ENCODE measurements around the gene ZNF22. TPM values are rescaled to one million over a fixed set of nuclear protein-coding genes. Genes with fewer than 3 reads are reported as not detected.

The ZNF22 gene
- total RNA-seq, 1 experiment from 2014 or later: 36.9 TPM

DNA sequence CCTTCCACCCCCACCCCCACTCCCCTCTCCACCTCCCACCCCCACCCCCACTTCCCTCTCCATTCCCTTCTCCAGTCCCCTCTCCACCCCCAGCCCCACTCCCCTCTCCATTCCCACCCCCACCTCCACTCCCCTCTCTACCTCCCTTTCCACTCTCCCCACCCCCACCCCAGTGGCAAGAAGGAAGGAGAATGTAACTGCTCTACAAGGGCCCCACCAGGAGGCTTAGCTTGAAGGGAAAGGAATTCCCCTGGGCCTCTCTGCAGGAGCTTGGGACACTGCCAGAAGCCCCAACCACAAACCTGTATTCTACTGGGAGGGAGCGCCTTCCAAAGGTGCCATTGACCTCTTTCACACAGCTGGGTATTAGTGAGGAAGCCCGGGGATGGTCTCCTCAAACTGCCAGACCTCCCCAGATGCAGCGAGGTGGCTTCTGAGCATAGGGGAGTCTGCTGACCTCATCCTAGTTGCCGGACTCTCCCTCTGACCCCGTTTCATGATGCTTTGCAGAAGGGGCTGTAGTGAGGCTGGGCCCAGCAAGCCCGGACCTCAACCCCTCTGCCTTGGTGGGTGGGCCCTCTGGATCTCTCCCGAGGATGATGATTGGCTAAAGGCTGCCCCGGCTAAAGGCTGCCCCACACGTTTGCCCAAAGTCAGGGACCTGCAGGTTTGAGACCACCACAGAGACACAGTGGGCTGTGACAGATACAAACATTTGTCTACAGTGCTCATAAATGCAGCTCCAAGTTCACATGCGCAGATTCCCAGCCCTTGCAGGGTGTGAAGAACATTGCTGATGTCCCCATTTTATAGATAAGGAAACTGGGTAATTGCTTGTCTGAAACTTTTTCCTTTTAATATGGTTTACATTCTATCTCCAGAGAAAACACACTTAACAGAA, 25.0 kb upstream of the ZNF22 start:
- Histone ChIP-seq H3K56ac (ENCODE audit: insufficient read length, low read depth, low read length) (no peak overlapping the region), H3T11ph (ENCODE audit: low read length) (no peak overlapping the region), H2BK5ac (ENCODE audit: insufficient read length, low read length) (no peak overlapping the region), H3K27ac (ENCODE audit: insufficient read length, low read depth, low read length) (no peak overlapping the region), H2BK15ac (ENCODE audit: low read depth, low read length) (no peak overlapping the region), H3K23me2 (ENCODE audit: insufficient read length, low read depth, low read length, poor library complexity, severe bottlenecking) (peaks cover 4% of the 10 kb centered on the region), H2AK5ac (ENCODE audit: insufficient read length, low read length) (no peak overlapping the region), H3K27me3 (ENCODE audit: insufficient read depth, low read length) (no peaks in the 10 kb centered on the region), H3K23ac (ENCODE audit: insufficient read length, low read depth, low read length) (no peak overlapping the region), H4K5ac (ENCODE audit: insufficient read length, low read depth, low read length) (no peak overlapping the region), H2BK120ac (ENCODE audit: low read depth, low read length, poor library complexity, severe bottlenecking) (no peak overlapping the region), H4K20me1 (ENCODE audit: control insufficient read depth, insufficient read depth, insufficient read length) (no peaks in the 10 kb centered on the region), H2BK12ac (ENCODE audit: insufficient read length, low read depth, low read length) (no peak overlapping the region), H3K79me2 (ENCODE audit: insufficient read depth, low read length) (no peaks in the 10 kb centered on the region), H3K4me2 (ENCODE audit: insufficient read depth, insufficient read length, low read length) (peak overlapping the region; percentile 80), H2BK20ac (ENCODE audit: low read depth, low read length, poor library complexity, severe bottlenecking) (no peak overlapping the region), H3K4me1 (ENCODE audit: insufficient read depth, low read length) (peaks cover 16% of the 10 kb centered on the region), H4K8ac (replicated peaks; ENCODE audit: insufficient read length, low read depth, low read length) (no peak overlapping the region), H3K9ac (ENCODE audit: extremely low read depth, insufficient read length, low read length) (no peak overlapping the region), H4K91ac (ENCODE audit: insufficient read length, low read depth, low read length) (no peak overlapping the region), H3K14ac (ENCODE audit: insufficient read depth, low read length) (no peak overlapping the region; the same call in 1 of the 2 replicates), H3K79me1 (ENCODE audit: insufficient read depth, low read depth, low read length, poor library complexity, severe bottlenecking) (no peaks in the 10 kb centered on the region), H3K4ac (ENCODE audit: low read depth, low read length) (no peak overlapping the region), H3K18ac (ENCODE audit: insufficient read length, low read depth, low read length) (no peak overlapping the region), H3K9me3 (ENCODE audit: control insufficient read depth, low read depth, low read length) (no peaks in the 10 kb centered on the region), H2AFZ (ENCODE audit: low read length) (no peak overlapping the region)
- Mint-ChIP-seq H3K27me3 (ENCODE audit: low read depth) (peaks cover 7% of the 10 kb centered on the region), H3K4me3 (peak overlapping the region; percentile 44 to 46), H3K4me1 (peaks cover 68% of the 10 kb centered on the region in 2 experiments), H3K27ac (peak overlapping the region in 2 of 3 experiments; percentile 14 to 76; a peak in 3 of 7 replicates), H3K9me3 (no peaks in the 10 kb centered on the region), H3K36me3 (ENCODE audit: insufficient read depth in 1 of 3, low read depth in 3 of 3) (peaks cover 3 to 13% (median 13%) of the 10 kb centered on the region in 3 experiments; a peak in 5 of 7 replicates)
- TF ChIP-seq, protein P1, sequence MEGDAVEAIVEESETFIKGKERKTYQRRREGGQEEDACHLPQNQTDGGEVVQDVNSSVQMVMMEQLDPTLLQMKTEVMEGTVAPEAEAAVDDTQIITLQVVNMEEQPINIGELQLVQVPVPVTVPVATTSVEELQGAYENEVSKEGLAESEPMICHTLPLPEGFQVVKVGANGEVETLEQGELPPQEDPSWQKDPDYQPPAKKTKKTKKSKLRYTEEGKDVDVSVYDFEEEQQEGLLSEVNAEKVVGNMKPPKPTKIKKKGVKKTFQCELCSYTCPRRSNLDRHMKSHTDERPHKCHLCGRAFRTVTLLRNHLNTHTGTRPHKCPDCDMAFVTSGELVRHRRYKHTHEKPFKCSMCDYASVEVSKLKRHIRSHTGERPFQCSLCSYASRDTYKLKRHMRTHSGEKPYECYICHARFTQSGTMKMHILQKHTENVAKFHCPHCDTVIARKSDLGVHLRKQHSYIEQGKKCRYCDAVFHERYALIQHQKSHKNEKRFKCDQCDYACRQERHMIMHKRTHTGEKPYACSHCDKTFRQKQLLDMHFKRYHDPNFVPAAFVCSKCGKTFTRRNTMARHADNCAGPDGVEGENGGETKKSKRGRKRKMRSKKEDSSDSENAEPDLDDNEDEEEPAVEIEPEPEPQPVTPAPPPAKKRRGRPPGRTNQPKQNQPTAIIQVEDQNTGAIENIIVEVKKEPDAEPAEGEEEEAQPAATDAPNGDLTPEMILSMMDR (conservative IDR thresholded peaks at IDR 0.05): no peak
- peak; percentile 59 for DNase-seq
- WGBS (ENCODE audit: extremely low coverage, insufficient read length, low lambda C conversion rate): no CpG with 5 or more reads among the region's 10 CpGs

All from H9 (cell line).